ENCODE measurements around the gene SEM1. TPM values are rescaled to one million over a fixed set of nuclear protein-coding genes. Genes with fewer than 3 reads are reported as not detected.
"Not testable (repeated sequence)": the region's sequence is repeated elsewhere in the genome, so short reads cannot be mapped to it uniquely, and the experiment has no call there.

The SEM1 gene
- 10 to 100 TPM; 17.8 to 34.8 (median 30.2) TPM for total RNA-seq
- 41.5 TPM for total RNA-seq (2013)
- total RNA-seq, result 17.7 to 78.5 (median 27.9) reads per million in 29 experiments

DNA sequence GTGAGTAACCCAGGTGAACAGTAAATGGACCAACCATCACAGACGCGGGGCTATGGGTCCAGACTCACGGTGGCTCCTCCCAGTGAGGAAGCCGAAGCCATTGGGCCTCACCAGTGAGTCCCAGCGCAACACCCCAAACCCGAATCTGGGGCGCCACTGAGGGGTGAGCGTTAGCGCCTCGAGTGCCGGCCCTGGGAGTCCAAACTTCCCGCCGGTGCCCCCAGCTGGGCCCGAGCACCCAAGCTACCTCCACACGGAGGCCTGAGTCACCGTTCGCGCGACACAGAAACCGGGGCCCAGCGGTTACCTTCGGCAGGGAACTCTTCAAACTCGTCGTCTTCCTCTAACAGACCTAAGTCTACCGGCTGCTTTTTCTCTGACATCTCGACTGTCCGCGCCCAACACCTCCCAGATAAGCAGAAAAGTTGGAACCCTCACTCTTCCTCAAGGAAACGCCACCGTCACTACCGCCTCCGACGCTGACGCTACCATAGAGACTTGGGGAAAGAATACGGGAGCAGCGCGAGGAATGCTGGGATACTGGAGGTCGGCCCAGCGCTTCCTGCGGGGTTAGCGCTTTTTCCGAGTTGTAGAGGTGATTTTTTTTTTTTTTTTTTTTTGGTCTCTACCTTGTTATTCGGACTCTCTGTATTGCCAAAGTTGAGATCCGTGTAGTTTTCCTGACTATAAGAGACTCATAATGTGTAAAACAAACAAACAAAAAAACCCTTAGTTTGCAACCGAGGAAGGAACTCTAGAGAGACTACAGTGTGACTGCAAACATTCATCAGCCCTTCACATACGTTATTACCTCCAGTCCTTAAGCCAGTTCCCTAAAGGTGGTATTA, at the start of gene SEM1:
Gene SEM1 (minus strand): TSS at position 466 of the 848 bp plus-strand sequence. CDS start 83 bp downstream, at position 383.
- Histone ChIP-seq H3K9me3 (no peaks in the 10 kb centered on the region), H3K27me3 (replicated peaks in 1 of 2; ENCODE audit: control insufficient read depth in 2 of 2, extremely low read depth in 1 of 2, insufficient read depth in 2 of 2, low read length in 1 of 2) (no peaks in the 10 kb centered on the region), H3K36me3 (ENCODE audit: control insufficient read depth in 2 of 2, extremely low read depth in 1 of 2, insufficient read depth in 1 of 2, low read length in 1 of 2) (peaks cover 0 to 2% of the 10 kb centered on the region in 2 donors), H3K4me1 (ENCODE audit: control insufficient read depth in 1 of 2, extremely low read depth in 1 of 2, insufficient read depth in 2 of 2, low read length in 2 of 2) (peaks cover 10% of the 10 kb centered on the region in 2 experiments), H3K4me3 (ENCODE audit: control insufficient read depth in 1 of 2, extremely low read depth in 1 of 2, low read length in 1 of 2) (peak within 1 kb of the TSS; percentile 88 to 94), H3K27ac (ENCODE audit: low read length) (peak within 1 kb of the TSS; percentile 85)
- POLR2A ChIA-PET, result no interaction called here
- 0% methylated on average over 22 of the region's 46 CpGs for WGBS (ENCODE audit: insufficient coverage)
- H3K9me3 Mint-ChIP-seq, result peaks cover 0 to 5% (median 4%) of the 10 kb centered on the region in 3 donors
- H3K27ac Mint-ChIP-seq, result peak within 1 kb of the TSS; percentile 95 to 97
- peak; percentile 88 to 95 (median 91) for ATAC-seq (replicated peaks in 1 of 4)
- peaks cover 36 to 46% (median 44%) of the 10 kb centered on the region in 3 donors for H3K4me1 Mint-ChIP-seq
- CTCF ChIA-PET, result no interaction called here
- H3K4me3 Mint-ChIP-seq, result peak within 1 kb of the TSS; percentile 98 to 99 (median 98)
- H3K36me3 Mint-ChIP-seq, result peaks cover 7% of the 10 kb centered on the region
- DNase-seq, result peak; percentile 19 to 77 (median 41)
- H3K27me3 Mint-ChIP-seq, result peaks cover 0 to 3% of the 10 kb centered on the region in 2 donors

DNA sequence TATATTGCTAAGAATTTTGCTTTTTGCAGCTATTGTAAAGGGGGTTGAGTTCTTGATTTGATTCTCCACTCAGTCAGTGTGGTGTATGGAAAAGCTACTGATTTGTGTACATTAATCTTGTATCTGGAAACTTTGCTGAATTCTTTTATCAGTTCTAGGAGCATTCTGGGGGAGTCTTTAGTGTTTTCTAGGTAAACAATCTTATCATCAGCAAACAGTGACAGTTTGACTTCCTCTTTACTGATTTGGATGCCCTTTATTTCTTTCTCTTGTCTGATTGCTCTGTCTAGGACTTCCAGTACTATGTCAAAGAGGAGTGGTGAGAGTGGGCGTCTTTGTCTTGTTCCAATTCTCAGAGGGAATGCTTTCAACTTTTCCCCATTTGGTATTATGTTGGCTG, 48.2 kb upstream of the SEM1 start:
- Mint-ChIP-seq H3K27me3 (peaks cover 8 to 51% of the 10 kb centered on the region in 2 donors), H3K9me3 (peaks cover 0 to 12% (median 4%) of the 10 kb centered on the region in 3 donors)
- H3K9me3 ChIP-seq; CTCF ChIA-PET; H3K27ac Mint-ChIP-seq; POLR2A ChIA-PET; DNase-seq; H3K27ac ChIP-seq (ENCODE audit: low read length); H3K36me3 Mint-ChIP-seq; H3K4me3 Mint-ChIP-seq; ATAC-seq (replicated peaks in 1 of 4); H3K4me1 Mint-ChIP-seq; H3K4me3 ChIP-seq (ENCODE audit: control insufficient read depth in 1 of 2, extremely low read depth in 1 of 2, low read length in 1 of 2); H3K4me1 ChIP-seq (ENCODE audit: control insufficient read depth in 1 of 2, extremely low read depth in 1 of 2, insufficient read depth in 2 of 2, low read length in 2 of 2); H3K36me3 ChIP-seq (ENCODE audit: control insufficient read depth in 2 of 2, extremely low read depth in 1 of 2, insufficient read depth in 1 of 2, low read length in 1 of 2); H3K27me3 ChIP-seq (replicated peaks in 1 of 2; ENCODE audit: control insufficient read depth in 2 of 2, extremely low read depth in 1 of 2, insufficient read depth in 2 of 2, low read length in 1 of 2): not testable (repeated sequence)
- WGBS (ENCODE audit: insufficient coverage), result no CpG with 5 or more reads among the region's 1 CpG

DNA sequence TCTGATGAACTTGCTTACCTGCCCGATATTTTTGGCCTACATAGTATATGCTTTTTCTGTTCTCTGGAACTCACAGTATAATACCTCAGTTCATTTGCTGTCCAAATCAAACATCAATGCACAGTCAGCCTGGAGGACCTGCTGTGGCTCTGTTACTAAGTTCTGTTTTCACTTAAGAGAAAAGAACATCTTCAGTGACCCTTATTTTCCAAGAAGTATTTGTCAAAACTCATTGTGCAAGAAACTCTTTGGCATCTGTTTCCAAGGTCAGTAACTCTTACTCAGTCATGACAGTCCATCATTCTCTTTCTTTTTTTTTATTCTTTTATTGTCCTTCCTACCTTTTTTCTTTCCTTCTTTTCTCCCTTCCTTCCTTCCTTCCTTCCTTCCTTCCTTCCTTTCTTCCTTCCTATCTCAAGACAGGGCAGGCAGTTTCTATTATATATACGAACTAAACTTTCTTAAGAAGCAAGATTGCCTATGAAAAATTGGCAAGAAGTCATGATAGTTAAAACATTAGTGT, 37.8 kb upstream of the SEM1 start:
- DNase-seq (no peak), ATAC-seq (replicated peaks in 1 of 4) (no peak)
- CTCF ChIA-PET, result no interaction called here
- Histone ChIP-seq H3K36me3 (ENCODE audit: control insufficient read depth in 2 of 2, extremely low read depth in 1 of 2, insufficient read depth in 1 of 2, low read length in 1 of 2) (no peaks in the 10 kb centered on the region), H3K9me3 (no peaks in the 10 kb centered on the region), H3K27ac (ENCODE audit: low read length) (no peak overlapping the region), H3K4me3 (ENCODE audit: control insufficient read depth in 1 of 2, extremely low read depth in 1 of 2, low read length in 1 of 2) (no peak overlapping the region), H3K27me3 (replicated peaks in 1 of 2; ENCODE audit: control insufficient read depth in 2 of 2, extremely low read depth in 1 of 2, insufficient read depth in 2 of 2, low read length in 1 of 2) (no peaks in the 10 kb centered on the region), H3K4me1 (ENCODE audit: control insufficient read depth in 1 of 2, extremely low read depth in 1 of 2, insufficient read depth in 2 of 2, low read length in 2 of 2) (no peaks in the 10 kb centered on the region)
- Mint-ChIP-seq H3K4me3 (no peak overlapping the region), H3K27me3 (peaks cover 1 to 16% of the 10 kb centered on the region in 2 donors), H3K4me1 (no peaks in the 10 kb centered on the region), H3K36me3 (no peaks in the 10 kb centered on the region), H3K27ac (no peak overlapping the region), H3K9me3 (peaks cover 5 to 7% (median 5%) of the 10 kb centered on the region in 3 donors)
- 63% methylated on average over 1 of the region's 2 CpGs for WGBS (ENCODE audit: insufficient coverage)
- POLR2A ChIA-PET, result no interaction called here

DNA sequence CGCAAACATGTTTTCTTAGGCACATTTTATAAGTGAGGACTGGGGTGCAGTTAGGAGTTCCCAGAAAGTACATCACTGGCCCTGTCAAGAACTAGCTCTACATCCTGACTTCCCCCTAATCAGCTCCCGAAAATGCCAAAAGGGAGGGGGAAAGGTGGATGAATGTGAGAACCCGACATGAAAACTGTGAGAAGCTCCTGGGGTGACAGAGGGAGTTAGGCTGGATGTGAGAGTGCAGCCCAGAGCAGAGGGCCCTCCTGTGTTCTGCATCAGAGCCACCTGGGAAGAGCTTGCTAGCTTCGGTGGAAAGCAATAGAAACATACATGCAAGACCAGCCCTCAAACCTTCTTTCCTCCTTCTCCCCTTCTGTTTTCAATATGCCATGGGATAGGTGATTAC, 30.5 kb upstream of the SEM1 start:
- Mint-ChIP-seq H3K27ac (no peak overlapping the region), H3K36me3 (no peaks in the 10 kb centered on the region), H3K4me3 (no peak overlapping the region), H3K4me1 (no peaks in the 10 kb centered on the region), H3K27me3 (peaks cover 13 to 23% of the 10 kb centered on the region in 2 donors), H3K9me3 (no peaks in the 10 kb centered on the region)
- Histone ChIP-seq H3K27me3 (replicated peaks in 1 of 2; ENCODE audit: control insufficient read depth in 2 of 2, extremely low read depth in 1 of 2, insufficient read depth in 2 of 2, low read length in 1 of 2) (no peaks in the 10 kb centered on the region), H3K4me3 (ENCODE audit: control insufficient read depth in 1 of 2, extremely low read depth in 1 of 2, low read length in 1 of 2) (no peak overlapping the region), H3K4me1 (ENCODE audit: control insufficient read depth in 1 of 2, extremely low read depth in 1 of 2, insufficient read depth in 2 of 2, low read length in 2 of 2) (no peaks in the 10 kb centered on the region), H3K36me3 (ENCODE audit: control insufficient read depth in 2 of 2, extremely low read depth in 1 of 2, insufficient read depth in 1 of 2, low read length in 1 of 2) (no peaks in the 10 kb centered on the region), H3K27ac (ENCODE audit: low read length) (no peak overlapping the region), H3K9me3 (no peaks in the 10 kb centered on the region)
- whole genome bisulfite sequencing (ENCODE audit: insufficient coverage), result 56% methylated on average over 1 of the region's 4 CpGs
- ChIA-PET POLR2A (no interaction called here), CTCF (no interaction called here)
- no peak for DNase-seq
- ATAC-seq (replicated peaks in 1 of 4), result no peak

DNA sequence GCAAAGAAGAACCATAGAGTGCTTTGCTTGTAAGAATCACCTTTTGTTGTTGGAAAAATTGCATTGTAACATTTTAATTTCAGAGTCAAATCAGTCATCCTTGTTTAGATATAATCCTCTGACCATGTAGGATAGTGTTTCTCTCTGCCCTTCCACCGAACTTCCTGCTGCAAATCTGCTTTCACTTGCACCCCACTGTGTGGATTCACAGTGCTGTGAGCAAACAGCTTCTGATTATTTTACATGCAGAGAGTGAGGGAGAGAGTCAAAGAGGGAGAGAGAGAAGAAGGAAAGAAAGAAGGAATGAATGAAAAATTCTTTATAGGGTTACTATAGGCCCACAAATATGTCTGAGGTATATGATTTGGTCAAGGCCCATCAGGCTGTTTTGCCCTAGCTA, 30.0 kb upstream of the SEM1 start:
- Mint-ChIP-seq H3K27me3 (peaks cover 13 to 23% of the 10 kb centered on the region in 2 donors), H3K4me1 (no peaks in the 10 kb centered on the region), H3K36me3 (no peaks in the 10 kb centered on the region), H3K27ac (no peak overlapping the region), H3K9me3 (no peaks in the 10 kb centered on the region), H3K4me3 (no peak overlapping the region)
- no CpG with 5 or more reads among the region's 1 CpG for WGBS (ENCODE audit: insufficient coverage)
- ChIA-PET CTCF (no interaction called here), POLR2A (no interaction called here)
- ATAC-seq (replicated peaks in 1 of 4), result no peak
- H3K4me1 ChIP-seq (ENCODE audit: control insufficient read depth in 1 of 2, extremely low read depth in 1 of 2, insufficient read depth in 2 of 2, low read length in 2 of 2), result no peaks in the 10 kb centered on the region
- no peak overlapping the region for H3K27ac ChIP-seq (ENCODE audit: low read length)
- DNase-seq, result no peak
- H3K9me3 ChIP-seq, result no peaks in the 10 kb centered on the region
- no peaks in the 10 kb centered on the region for H3K36me3 ChIP-seq (ENCODE audit: control insufficient read depth in 2 of 2, extremely low read depth in 1 of 2, insufficient read depth in 1 of 2, low read length in 1 of 2)
- H3K4me3 ChIP-seq (ENCODE audit: control insufficient read depth in 1 of 2, extremely low read depth in 1 of 2, low read length in 1 of 2), result no peak overlapping the region
- no peaks in the 10 kb centered on the region for H3K27me3 ChIP-seq (replicated peaks in 1 of 2; ENCODE audit: control insufficient read depth in 2 of 2, extremely low read depth in 1 of 2, insufficient read depth in 2 of 2, low read length in 1 of 2)

DNA sequence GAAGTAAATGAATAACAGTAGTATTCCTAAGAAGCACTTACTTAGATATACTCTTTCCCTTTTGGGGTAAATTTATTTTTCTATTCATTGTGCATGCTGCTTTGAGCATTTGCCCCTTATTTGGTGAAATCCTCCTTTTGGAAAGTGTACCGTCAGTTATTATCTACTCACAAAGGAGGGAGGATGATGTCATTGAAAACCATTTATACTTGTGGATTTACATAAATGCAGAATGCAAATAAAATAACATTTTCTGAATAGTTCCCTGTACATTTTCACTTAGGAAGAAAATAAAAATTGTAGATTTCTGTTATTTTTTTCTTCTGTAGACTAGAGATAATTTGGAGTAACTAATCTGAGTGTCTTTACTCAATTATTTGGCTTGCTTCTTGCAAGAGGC, 29.5 kb upstream of the SEM1 start:
- Mint-ChIP-seq H3K27me3 (peaks cover 13 to 22% of the 10 kb centered on the region in 2 donors), H3K36me3 (no peaks in the 10 kb centered on the region), H3K4me1 (no peaks in the 10 kb centered on the region), H3K27ac (no peak overlapping the region), H3K9me3 (no peaks in the 10 kb centered on the region), H3K4me3 (no peak overlapping the region)
- DNase-seq (no peak), ATAC-seq (replicated peaks in 1 of 4) (no peak)
- no peak overlapping the region for H3K4me3 ChIP-seq (ENCODE audit: control insufficient read depth in 1 of 2, extremely low read depth in 1 of 2, low read length in 1 of 2)
- no peaks in the 10 kb centered on the region for H3K27me3 ChIP-seq (replicated peaks in 1 of 2; ENCODE audit: control insufficient read depth in 2 of 2, extremely low read depth in 1 of 2, insufficient read depth in 2 of 2, low read length in 1 of 2)
- POLR2A ChIA-PET, result no interaction called here
- no peak overlapping the region for H3K27ac ChIP-seq (ENCODE audit: low read length)
- no CpG with 5 or more reads among the region's 1 CpG for WGBS (ENCODE audit: insufficient coverage)
- H3K36me3 ChIP-seq (ENCODE audit: control insufficient read depth in 2 of 2, extremely low read depth in 1 of 2, insufficient read depth in 1 of 2, low read length in 1 of 2), result no peaks in the 10 kb centered on the region
- H3K4me1 ChIP-seq (ENCODE audit: control insufficient read depth in 1 of 2, extremely low read depth in 1 of 2, insufficient read depth in 2 of 2, low read length in 2 of 2), result no peaks in the 10 kb centered on the region
- no peaks in the 10 kb centered on the region for H3K9me3 ChIP-seq
- CTCF ChIA-PET, result no interaction called here

Data from T-cell (primary cell).